Measurements from ENCODE around the gene HMMR.

DNA sequence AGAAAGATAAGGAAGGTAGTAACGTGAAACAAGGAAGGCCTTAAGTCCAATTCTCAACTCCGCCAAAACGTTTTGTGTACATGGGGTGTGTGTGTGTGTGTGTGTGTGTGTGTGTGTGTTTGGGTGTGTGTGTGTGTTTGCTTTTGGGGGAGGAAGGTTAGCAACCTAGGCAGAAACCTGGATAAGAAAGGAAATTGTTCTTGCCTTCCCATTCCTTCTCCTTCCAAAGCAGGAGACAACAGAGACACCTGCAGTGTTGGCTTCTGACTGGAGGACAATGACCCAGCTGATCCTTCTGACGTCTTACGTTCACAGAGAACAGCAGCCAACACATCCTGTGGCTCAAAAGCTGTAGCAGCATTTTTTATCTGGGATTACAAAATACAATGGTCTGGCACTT lies 27.2 kb upstream of the HMMR start:
- no peak for TF ChIP-seq MAX (IDR thresholded peaks at IDR 0.05)
- no peak for TF ChIP-seq CEBPB (IDR thresholded peaks at IDR 0.05; ENCODE audit: low read depth)
- no peak for TF ChIP-seq CTCF (IDR thresholded peaks at IDR 0.05 in 2 of 3, conservative IDR thresholded peaks at IDR 0.05 in 1 of 3; ENCODE audit: borderline replicate concordance in 1 of 3, insufficient read depth in 1 of 3, low read depth in 2 of 3, low read length in 2 of 3)
- no peak for TF ChIP-seq POLR2A (IDR thresholded peaks at IDR 0.05; ENCODE audit: borderline replicate concordance, extremely low read depth, insufficient read depth, insufficient read length)
- no peak for TF ChIP-seq SIN3A (IDR thresholded peaks at IDR 0.05; ENCODE audit: low read depth)
- no peak for TF ChIP-seq SP1 (IDR thresholded peaks at IDR 0.05; ENCODE audit: low read depth)
- no peak for TF ChIP-seq SRF (IDR thresholded peaks at IDR 0.05; ENCODE audit: low read depth)
- no peak for TF ChIP-seq ZNF274 (IDR thresholded peaks at IDR 0.05; ENCODE audit: low read depth, low read length)
- no peak for TF ChIP-seq JUND (IDR thresholded peaks at IDR 0.05)
- no peak for TF ChIP-seq EZH2 (IDR thresholded peaks at IDR 0.05)
